ENCODE measurements around the gene ANXA6.

ANXA6 gene

GRCh38 chr5:151138114-151138513 is 19.5 kb downstream of the ANXA6 start:
- no peaks in the 10 kb centered on the region for H3K27me3 Mint-ChIP-seq
- H3K4me1 Mint-ChIP-seq (ENCODE audit: low read depth) = peaks cover 70% of the 10 kb centered on the region
- H3K4me3 Mint-ChIP-seq = no peak overlapping the region
- H3K27ac Mint-ChIP-seq = peak overlapping the region; percentile 80
- no peak for DNase-seq
- H3K9me3 Mint-ChIP-seq = no peaks in the 10 kb centered on the region
- peaks cover 87% of the 10 kb centered on the region for H3K36me3 Mint-ChIP-seq (ENCODE audit: low read depth)

DNA sequence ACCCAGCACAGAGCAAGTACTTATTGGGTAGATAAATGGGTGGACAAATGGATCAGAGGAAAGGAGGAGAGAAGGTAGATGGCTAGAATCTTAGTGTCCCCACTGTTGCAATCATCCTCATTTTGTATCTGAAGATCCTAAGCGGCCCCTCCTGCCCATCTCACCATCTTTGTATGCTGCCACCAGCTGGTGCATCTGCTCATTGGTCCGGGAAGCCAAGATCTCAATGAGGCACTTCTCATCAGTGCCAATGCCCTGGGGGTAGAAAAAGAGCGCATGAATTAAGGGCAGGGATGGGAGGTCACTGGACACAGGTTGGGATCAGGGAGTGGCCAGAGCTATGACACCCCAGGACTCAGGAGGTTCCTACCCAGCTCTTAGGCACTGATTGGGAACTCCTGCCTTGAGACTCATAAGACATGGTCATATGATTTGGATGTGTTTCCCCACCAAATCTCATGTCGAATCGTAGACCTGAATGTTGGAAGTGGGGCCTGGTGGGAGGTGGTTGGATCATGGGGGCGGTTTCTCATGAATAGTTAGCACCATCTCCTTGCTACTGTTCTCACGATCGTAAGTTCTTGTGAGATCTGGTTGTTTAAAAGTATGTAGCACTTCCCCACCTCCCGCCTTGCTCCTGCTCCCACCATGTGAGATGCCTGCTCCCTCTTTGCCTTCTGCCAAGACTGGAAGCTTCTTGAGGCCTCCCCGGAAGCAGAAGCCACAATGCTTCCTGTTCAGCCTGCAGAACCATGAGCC is 20.3 kb downstream of the ANXA6 start:
- Mint-ChIP-seq H3K36me3 (ENCODE audit: low read depth) (peaks cover 87% of the 10 kb centered on the region), H3K27ac (peak overlapping the region; percentile 80)

DNA sequence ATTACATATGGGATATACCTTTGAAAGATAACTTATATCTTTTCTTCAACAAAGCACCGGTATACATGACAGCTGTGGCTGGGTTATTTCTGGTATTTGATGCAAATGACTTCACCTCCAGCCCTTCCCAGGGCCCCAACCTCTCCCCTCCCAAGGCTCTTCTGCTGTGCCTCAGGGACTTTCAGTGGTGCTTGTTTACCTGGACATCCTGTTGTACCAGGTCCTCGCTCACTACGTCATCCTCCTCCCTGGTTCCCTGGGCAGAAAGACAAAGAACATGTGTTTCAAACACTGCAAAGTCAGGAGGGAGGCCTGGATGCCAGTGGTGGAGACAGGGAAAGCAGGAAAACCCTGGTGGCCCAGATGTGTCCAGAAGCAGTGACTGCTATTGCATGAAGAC is 23.4 kb downstream of the ANXA6 start:
- Mint-ChIP-seq H3K4me1 (ENCODE audit: low read depth) (peaks cover 62% of the 10 kb centered on the region), H3K36me3 (ENCODE audit: low read depth) (peaks cover 98% of the 10 kb centered on the region), H3K4me3 (no peak overlapping the region), H3K27me3 (no peaks in the 10 kb centered on the region), H3K9me3 (no peaks in the 10 kb centered on the region), H3K27ac (peak overlapping the region; percentile 83)
- no peak for DNase-seq

More for the DNA sequence above, 20.3 kb downstream of the ANXA6 start:
- Mint-ChIP-seq H3K27me3 (no peaks in the 10 kb centered on the region), H3K9me3 (no peaks in the 10 kb centered on the region), H3K4me1 (ENCODE audit: low read depth) (peaks cover 67% of the 10 kb centered on the region), H3K4me3 (no peak overlapping the region)
- no peak for DNase-seq

GRCh38 chr5:151132963-151133362 is 24.6 kb downstream of the ANXA6 start:
- Mint-ChIP-seq H3K4me1 (ENCODE audit: low read depth) (peaks cover 62% of the 10 kb centered on the region), H3K27me3 (no peaks in the 10 kb centered on the region), H3K27ac (peak overlapping the region; percentile 34), H3K9me3 (no peaks in the 10 kb centered on the region), H3K4me3 (no peak overlapping the region), H3K36me3 (ENCODE audit: low read depth) (peaks cover 98% of the 10 kb centered on the region)
- no peak for DNase-seq

DNA sequence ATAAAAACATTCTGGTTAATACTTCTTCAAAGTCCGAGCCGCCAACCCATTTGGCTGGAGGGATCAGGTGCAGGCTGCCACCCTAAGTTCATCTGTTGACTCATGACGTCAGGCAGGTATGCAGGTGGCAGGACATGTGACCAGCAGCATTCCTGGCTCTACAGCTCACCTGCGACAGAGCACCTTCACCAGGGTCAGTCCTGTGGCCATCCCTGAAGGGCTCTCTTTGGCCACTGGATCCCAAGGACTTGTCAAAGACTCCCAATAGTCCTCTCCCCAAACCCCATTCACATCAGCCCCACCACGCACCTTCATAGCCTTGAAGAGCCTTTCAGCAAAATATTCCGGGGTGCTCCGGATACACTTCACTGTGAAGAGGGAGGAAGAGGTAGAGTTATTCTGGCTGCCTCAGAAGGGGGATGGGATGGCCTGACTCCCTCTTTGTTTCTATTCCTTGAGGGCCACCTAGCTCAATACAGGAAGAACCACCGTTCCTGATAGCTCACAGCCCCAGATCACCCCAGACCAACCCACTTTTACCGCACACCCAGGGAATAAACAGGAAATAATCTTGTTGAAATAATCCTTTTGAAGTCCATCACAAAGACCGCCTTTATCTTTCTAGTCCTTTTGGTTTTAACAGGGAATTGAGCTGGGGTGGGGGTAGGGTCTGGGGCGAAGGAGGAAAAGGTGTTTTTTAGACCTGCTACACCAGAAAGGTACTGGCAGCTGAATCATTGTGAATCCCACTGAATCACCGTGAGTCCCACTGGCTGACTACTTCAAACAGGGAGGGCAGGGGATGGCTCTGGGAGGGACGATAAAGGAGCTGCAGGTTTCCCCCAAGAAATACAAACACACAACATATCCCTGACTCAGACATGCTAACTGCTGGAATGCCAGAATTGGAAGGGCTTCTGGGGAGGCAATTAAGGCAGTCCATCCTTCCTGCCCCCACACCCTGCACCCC is 26.4 kb downstream of the ANXA6 start:
- Mint-ChIP-seq H3K27ac (peak overlapping the region; percentile 91), H3K4me3 (no peak overlapping the region), H3K27me3 (no peaks in the 10 kb centered on the region), H3K4me1 (ENCODE audit: low read depth) (peaks cover 70% of the 10 kb centered on the region), H3K9me3 (no peaks in the 10 kb centered on the region), H3K36me3 (ENCODE audit: low read depth) (peaks cover 97% of the 10 kb centered on the region)
- no peak for DNase-seq

GRCh38 chr5:151130235-151130921 is 27.2 kb downstream of the ANXA6 start:
- DNase-seq = no peak
- peaks cover 97% of the 10 kb centered on the region for H3K36me3 Mint-ChIP-seq (ENCODE audit: low read depth)
- peak overlapping the region; percentile 91 for H3K27ac Mint-ChIP-seq
- H3K4me3 Mint-ChIP-seq = no peak overlapping the region
- no peaks in the 10 kb centered on the region for H3K9me3 Mint-ChIP-seq
- no peaks in the 10 kb centered on the region for H3K27me3 Mint-ChIP-seq
- H3K4me1 Mint-ChIP-seq (ENCODE audit: low read depth) = peaks cover 76% of the 10 kb centered on the region

DNA sequence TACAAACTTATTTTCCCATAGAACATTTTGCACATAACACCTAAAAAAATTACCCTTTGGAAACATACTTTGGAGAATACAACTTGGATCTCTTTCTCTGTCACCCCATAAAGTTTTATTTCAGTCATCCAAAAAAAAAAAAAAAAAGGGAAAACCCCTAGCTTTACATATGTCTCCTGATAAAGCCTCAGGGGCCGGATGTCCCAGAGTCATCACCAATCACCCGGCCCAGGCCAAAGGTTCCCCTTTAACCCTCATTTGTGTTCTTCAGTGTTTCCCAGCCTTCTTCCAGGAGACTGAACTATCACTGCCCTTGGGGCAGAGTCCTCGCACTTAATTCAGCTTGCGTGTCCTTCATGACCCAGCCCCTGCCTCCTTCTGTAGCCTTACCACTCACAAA is 28.8 kb downstream of the ANXA6 start:
- Mint-ChIP-seq H3K27ac (peak overlapping the region; percentile 83), H3K36me3 (ENCODE audit: low read depth) (peaks cover 97% of the 10 kb centered on the region), H3K27me3 (no peaks in the 10 kb centered on the region), H3K4me1 (ENCODE audit: low read depth) (peaks cover 83% of the 10 kb centered on the region), H3K4me3 (no peak overlapping the region), H3K9me3 (no peaks in the 10 kb centered on the region)
- DNase-seq = no peak

DNA sequence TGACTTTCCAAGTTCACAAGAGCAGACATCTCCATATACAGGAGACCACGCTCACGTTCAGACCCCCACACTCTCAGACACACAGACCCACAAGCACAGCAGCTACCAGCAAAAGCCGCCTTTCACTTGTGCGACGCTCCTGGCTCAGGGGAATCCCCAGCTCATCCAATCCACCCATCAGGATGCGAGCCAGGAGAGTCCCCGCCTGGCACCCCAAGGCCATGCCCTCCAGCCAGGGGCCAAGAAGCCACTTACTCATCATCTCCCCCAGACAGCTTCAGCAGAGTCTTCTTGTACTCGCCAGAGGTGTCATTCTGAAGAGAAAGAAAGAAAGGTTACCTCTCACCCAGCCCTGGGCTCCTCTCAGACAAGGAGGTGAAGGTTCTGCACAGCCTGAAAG is 29.7 kb downstream of the ANXA6 start:
- Mint-ChIP-seq H3K27ac (peak overlapping the region; percentile 83), H3K4me1 (ENCODE audit: low read depth) (peaks cover 84% of the 10 kb centered on the region), H3K4me3 (no peak overlapping the region), H3K9me3 (no peaks in the 10 kb centered on the region), H3K36me3 (ENCODE audit: low read depth) (peaks cover 97% of the 10 kb centered on the region), H3K27me3 (no peaks in the 10 kb centered on the region)
- no peak for DNase-seq

- peaks cover 99% of the 10 kb centered on the region for H3K36me3 Mint-ChIP-seq (ENCODE audit: low read depth)
- DNase-seq = peak; percentile 81
- H3K27me3 Mint-ChIP-seq = no peaks in the 10 kb centered on the region
- peaks cover 79% of the 10 kb centered on the region for H3K4me1 Mint-ChIP-seq (ENCODE audit: low read depth)
- no peaks in the 10 kb centered on the region for H3K9me3 Mint-ChIP-seq
- no peak overlapping the region for H3K4me3 Mint-ChIP-seq
- peak overlapping the region; percentile 94 for H3K27ac Mint-ChIP-seq
Measured at GRCh38 chr5:151126199-151126645, 31.4 kb downstream of the ANXA6 start.

DNA sequence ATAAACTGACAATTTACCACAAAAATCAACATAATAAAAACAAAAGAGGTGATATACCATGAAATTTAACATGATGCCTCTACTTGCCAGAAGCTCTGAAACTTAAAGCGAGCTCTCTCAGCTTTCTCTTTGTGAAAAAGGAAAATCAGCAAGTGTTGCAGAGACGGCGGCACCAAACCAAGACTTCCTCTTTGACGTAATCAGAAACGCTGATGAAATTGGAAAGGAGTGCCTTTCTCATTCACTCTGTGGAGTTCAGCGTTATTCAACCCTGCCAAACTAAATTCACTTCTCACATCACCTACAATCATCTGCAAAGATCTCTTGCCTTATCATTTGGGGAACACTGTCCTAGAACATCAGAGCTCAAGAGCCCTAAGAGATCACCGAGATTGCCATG is 32.2 kb downstream of the ANXA6 start:
- no peak for DNase-seq

GRCh38 chr5:151123897-151124751 is 33.5 kb downstream of the ANXA6 start:
- H3K4me3 Mint-ChIP-seq = peak overlapping the region; percentile 61
- peak; percentile 71 for DNase-seq
- H3K9me3 Mint-ChIP-seq = no peaks in the 10 kb centered on the region
- H3K27me3 Mint-ChIP-seq = no peaks in the 10 kb centered on the region
- peaks cover 99% of the 10 kb centered on the region for H3K36me3 Mint-ChIP-seq (ENCODE audit: low read depth)
- peaks cover 65% of the 10 kb centered on the region for H3K4me1 Mint-ChIP-seq (ENCODE audit: low read depth)
- H3K27ac Mint-ChIP-seq = peak overlapping the region; percentile 94

More for the DNA sequence above, 32.2 kb downstream of the ANXA6 start:
- H3K27me3 Mint-ChIP-seq = no peaks in the 10 kb centered on the region
- H3K9me3 Mint-ChIP-seq = no peaks in the 10 kb centered on the region
- H3K36me3 Mint-ChIP-seq (ENCODE audit: low read depth) = peaks cover 99% of the 10 kb centered on the region
- H3K4me1 Mint-ChIP-seq (ENCODE audit: low read depth) = peaks cover 71% of the 10 kb centered on the region
- peak overlapping the region; percentile 94 for H3K27ac Mint-ChIP-seq
- peak overlapping the region; percentile 37 for H3K4me3 Mint-ChIP-seq

DNA sequence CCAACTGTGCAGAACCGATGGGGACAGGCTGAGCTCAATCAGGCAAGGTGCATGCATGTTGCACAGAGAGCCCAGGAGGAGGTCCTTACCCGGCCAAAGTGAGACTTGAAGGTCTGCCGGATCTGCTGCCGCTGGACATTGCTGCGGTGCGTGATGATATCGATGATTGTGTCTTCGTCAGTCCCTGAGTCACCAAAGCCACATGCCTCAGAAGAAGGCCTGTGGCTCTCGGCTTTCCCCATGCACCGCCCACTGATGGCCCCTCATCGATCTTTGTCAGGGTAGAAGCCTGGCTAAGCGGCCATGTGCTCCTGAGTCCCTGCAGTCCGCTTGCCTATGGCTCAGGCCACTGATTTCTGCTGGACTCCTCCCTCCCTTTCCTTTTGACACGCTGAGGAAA is 34.8 kb downstream of the ANXA6 start:
- peaks cover 53% of the 10 kb centered on the region for H3K4me1 Mint-ChIP-seq (ENCODE audit: low read depth)
- no peak for DNase-seq
- H3K27ac Mint-ChIP-seq = peak overlapping the region; percentile 94
- peaks cover 99% of the 10 kb centered on the region for H3K36me3 Mint-ChIP-seq (ENCODE audit: low read depth)
- no peaks in the 10 kb centered on the region for H3K9me3 Mint-ChIP-seq
- no peak overlapping the region for H3K4me3 Mint-ChIP-seq
- H3K27me3 Mint-ChIP-seq = no peaks in the 10 kb centered on the region

DNA sequence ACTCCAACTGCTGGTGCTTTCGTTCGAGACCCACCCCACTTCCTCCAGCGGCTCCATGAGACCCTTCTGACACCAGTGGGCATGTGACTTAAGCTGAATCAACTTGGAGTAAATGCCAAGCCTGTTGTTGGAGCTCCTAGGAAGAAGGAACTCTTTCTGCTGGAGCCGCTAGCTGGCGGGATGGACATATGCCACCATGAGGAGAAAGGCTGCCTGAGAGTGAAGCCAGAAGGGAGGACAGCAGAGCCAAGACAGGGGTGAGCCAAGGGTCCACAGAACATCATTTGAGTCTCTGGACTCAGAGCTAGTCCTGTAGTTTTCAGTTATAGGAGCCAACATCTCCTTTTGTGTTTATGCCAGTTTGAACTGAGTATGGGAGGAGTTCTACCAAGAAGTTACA is 35.9 kb downstream of the ANXA6 start:
- Mint-ChIP-seq H3K36me3 (ENCODE audit: low read depth) (peaks cover 100% of the 10 kb centered on the region), H3K27ac (no peak overlapping the region), H3K4me3 (no peak overlapping the region)

More for the DNA sequence above, 35.9 kb downstream of the ANXA6 start:
- Mint-ChIP-seq H3K9me3 (no peaks in the 10 kb centered on the region), H3K4me1 (ENCODE audit: low read depth) (peaks cover 44% of the 10 kb centered on the region), H3K27me3 (no peaks in the 10 kb centered on the region)
- no peak for DNase-seq
